GM18867 (cell line): ENCODE results near the gene USP21.
A peak's percentile ranks its signal among the peaks of the same experiment; 100 is the strongest.
"Not testable (repeated sequence)": the region's sequence is repeated elsewhere in the genome, so short reads cannot be mapped to it uniquely, and the experiment has no call there.

Experiments used
- ATAC-seq: cut with Tn5 transposase; IDR thresholded peaks from one replicate; pipeline ENCODE4 v1.9.1; 2021; ENCODE audit warnings: mild to moderate bottlenecking, moderate library complexity; ENCODE audit not compliant: unreplicated experiment

The USP21 gene

GRCh38 chr1:161159087-161159912 is at the start of gene USP21:
TSS of gene USP21 (plus strand) at chr1:161159500. CDS start at chr1:161160641, 1,141 bp downstream.
- ATAC-seq = peak; percentile 74

- ATAC-seq = no peak
Observed at GRCh38 chr1:161111117-161111516, 48.2 kb upstream of the USP21 start.

GRCh38 chr1:161111527-161111926 is 47.8 kb upstream of the USP21 start:
- no peak for ATAC-seq

- no peak for ATAC-seq
Observed at GRCh38 chr1:161113915-161114314, 45.4 kb upstream of the USP21 start.

- ATAC-seq = no peak
Observed at GRCh38 chr1:161114556-161114955, 44.7 kb upstream of the USP21 start.

GRCh38 chr1:161115132-161115711 is 44.1 kb upstream of the USP21 start:
- no peak for ATAC-seq

GRCh38 chr1:161115961-161116360 is 43.3 kb upstream of the USP21 start:
- not testable (repeated sequence) for ATAC-seq

GRCh38 chr1:161117759-161118581 is 41.3 kb upstream of the USP21 start, which contains the start of the genes NIT1 and PFDN2:
TSS of gene NIT1 (plus strand) at chr1:161118105. CDS start at chr1:161118177, 72 bp downstream.
TSS of gene PFDN2 (minus strand) at chr1:161118037. CDS start at chr1:161118026, 11 bp downstream.
- ATAC-seq = peak; percentile 83

- ATAC-seq = peak; percentile 58
Observed at GRCh38 chr1:161119092-161119903, 40.0 kb upstream of the USP21 start.

GRCh38 chr1:161121042-161121650 is 38.2 kb upstream of the USP21 start:
- ATAC-seq = no peak

- ATAC-seq = no peak
Observed at GRCh38 chr1:161121834-161122233, 37.5 kb upstream of the USP21 start.

- no peak for ATAC-seq
Observed at GRCh38 chr1:161122967-161123366, 36.3 kb upstream of the USP21 start.

- no peak for ATAC-seq
Observed at GRCh38 chr1:161127649-161128048, 31.7 kb upstream of the USP21 start.

- no peak for ATAC-seq
Observed at GRCh38 chr1:161128591-161129420, 30.5 kb upstream of the USP21 start.

GRCh38 chr1:161130266-161130665 is 29.0 kb upstream of the USP21 start:
- ATAC-seq = no peak

GRCh38 chr1:161131523-161132409 is 27.5 kb upstream of the USP21 start:
- no peak for ATAC-seq

- ATAC-seq = peak; percentile 93
Observed at GRCh38 chr1:161132410-161133219, 26.7 kb upstream of the USP21 start, which contains the start of gene DEDD. TSS of gene DEDD (minus strand) at chr1:161132667. CDS start at chr1:161124462, 8,205 bp downstream.
